Stimulated activated CD4-positive, alpha-beta T cell treated with anti-CD3 and anti-CD28 coated beads, Interleukin-2, amount 100 ng/mL, for 48 hours (primary cell): ENCODE results near the gene INTS15.

Experiments used
- DNase-seq, 2 donors: peaks; one replicate each; pipeline ENCODE4 v3.0.0-alpha.2; 2020

Gene INTS15

DNA sequence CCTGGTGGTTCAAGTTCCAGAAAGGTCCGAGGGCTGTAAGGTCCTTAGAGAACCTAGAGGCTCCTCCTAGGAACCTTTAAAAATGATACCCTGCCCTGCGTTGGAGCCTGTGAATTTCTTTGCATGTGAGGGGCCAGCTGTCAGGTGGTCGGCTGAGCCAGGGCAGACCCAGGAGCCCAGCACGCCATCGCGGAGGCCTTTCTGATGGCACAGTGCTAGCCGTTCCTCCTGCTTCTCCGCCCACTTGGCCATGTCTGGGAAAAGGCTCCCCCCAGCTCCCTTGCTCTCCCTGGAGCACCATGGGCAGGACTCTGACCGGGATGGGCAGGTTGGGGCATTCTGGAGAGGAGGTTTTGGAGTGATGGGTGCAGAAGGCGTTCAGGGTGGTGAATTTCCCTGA, 54.9 kb downstream of the INTS15 start:
- no peak for DNase-seq

DNA sequence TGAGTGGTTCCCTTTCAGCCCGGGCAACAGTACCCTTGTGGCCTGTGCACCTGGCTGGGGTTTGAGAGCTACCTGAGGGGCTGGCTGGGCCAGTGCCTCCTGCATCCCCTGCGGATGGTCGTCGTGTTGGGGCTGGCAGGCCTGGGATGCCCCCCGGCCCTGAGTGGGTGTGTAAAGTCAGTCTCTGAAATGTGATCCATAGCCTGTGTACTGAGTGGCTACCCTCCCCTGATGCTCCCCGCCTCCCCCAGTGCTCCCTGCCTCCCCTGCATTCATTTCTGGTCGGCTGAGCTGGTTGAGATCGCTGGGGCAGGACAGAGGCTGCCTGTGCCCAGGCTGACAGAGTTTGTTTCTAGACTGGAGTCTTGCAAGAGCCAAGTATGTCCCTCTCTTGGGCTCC, 56.6 kb downstream of the INTS15 start:
- no peak for DNase-seq

DNA sequence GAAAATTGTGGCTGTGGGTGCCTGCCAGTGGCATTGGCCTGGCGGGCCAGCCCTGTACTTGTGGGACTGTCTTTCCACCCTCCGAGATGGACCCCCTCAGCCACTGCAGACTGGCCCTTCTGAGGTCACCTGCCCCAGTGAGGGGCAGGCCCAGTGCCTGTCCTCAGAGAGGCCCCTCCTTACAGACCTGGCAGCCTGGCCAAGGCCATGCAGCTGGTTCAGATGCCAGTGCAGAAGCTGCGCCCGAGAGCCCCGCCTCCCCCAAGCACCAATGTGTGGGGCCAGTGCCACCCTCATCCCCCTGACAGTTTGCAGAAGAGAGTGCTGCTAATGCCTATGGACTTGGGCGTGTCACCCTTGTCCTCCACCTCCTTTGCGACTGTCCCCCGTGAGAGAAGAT, 57.3 kb downstream of the INTS15 start:
- no peak for DNase-seq

DNA sequence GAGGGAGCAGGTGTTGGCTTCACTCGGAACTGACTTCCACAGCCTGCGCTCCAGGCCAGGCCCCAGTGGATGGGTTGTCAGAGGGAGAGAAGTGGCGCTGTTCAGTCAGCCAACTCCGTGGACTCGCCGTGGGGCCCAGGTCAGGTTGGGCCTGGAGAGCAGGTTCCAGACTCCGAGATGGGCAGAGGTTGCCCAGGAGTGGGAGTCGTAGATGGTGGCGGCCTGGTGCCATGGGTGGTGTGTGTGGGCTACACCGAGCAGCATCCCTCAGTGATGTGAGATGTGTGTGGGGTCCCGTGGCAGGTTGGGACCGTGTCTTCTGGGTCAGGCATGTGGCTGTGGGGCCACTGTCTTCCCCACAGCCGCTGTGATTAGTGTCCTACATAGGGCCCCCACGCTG, 57.7 kb downstream of the INTS15 start:
- no peak for DNase-seq

DNA sequence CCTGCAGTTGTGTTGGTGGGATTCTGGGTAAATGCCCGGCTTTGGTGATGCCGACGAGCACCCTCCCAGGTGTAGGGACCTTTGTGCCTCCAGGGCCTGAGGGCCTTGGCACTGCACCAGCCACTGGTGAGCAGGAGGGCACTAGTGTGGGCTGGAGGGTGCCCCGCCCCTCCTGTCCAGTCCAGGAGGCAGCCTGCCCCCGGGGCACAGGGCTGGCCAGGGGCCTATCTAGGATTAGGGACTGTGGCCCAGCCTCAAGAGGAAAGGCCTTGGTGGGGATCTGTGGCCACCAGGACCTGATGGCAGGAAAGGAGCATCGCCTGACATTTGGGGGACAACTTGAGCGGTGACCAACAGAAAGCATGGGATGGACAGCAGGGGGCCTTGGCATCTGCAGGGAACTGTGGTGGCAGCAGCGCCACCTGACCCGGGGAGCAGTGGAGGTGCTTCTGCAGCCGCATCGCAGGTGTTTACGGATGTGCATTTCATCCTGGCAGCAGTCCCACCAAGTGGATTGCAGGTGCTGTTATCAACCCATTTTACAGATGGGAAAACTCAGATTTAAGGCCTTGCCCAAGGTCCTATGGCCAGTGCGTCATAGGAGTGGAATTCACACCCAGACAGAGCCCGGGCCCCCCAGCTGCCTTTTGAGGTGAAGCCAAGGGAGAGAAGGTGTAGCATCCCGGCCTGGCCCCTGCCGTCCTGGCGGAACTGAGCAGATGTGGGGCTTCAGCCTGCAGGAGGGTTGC, 58.4 kb downstream of the INTS15 start:
- DNase-seq: no peak

DNA sequence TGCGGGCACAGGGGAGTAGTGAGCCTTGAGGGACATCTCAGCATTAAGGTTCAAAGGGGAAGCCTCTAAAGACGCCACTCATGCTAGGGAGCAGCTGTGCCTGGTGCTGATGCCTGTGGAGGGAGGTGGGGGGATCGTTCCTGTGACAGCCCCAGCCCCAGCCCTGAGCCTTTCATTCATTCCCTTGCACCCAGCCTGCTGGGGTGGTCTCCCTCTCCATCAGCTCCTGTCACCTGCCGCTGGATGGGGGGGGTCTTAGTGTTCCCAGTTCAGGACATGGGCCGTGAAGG, 58.9 kb downstream of the INTS15 start:
- DNase-seq: no peak

DNA sequence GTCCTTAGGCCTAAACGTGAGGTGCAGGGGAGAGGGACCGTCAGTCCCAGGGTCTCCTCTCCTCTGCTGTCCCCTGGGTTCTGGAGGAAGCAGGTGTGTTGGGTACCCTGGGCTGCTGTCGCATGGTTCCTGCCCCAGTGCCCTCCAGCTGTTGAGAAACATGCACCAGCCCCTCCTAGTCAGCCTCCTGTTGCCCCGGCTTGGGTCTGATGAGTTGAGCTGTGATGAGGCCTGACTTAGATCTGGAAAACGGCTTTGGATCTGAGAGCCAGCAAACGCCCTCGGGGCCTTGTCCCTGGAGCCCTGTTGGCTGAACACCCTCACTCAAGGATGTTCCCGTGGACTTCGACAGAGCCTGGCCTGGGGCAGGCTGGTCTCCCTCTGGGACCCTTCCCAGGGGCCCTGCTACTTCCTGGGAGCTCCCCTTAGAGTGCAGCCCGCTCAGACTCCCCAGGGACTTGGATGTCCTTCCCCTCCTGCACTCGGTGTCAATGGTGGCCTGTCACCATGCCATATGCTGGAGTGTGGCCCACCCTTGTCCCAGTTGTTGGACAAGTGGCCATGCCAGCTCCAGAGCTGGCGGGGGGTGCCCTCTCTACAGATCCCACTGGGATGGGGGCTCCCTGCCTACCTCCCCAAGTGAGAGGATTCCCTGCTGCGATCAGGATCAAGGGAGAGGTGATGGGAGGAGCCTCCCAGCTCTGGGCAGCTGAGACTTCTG, 59.6 kb downstream of the INTS15 start:
- no peak for DNase-seq

DNA sequence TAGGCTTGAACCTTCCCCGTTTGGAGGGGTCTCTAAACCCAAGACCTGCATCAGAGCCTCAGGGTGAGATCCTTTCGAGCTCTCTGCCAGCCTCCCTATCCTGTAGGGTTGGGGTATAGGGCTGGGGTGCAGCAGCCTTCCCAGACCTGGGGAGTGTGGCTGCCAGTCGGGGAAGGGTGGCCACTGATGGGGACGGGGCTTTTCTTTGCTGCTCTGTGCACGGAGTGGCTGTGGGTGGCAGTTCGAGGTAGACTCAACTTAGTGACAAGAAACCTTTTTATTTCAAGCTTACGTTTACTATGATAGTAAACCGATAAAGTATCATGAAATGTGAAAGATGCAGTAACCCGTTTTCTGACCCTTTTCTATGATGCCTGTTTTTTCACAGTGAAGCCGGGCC, 60.3 kb downstream of the INTS15 start:
- DNase-seq: no peak

DNA sequence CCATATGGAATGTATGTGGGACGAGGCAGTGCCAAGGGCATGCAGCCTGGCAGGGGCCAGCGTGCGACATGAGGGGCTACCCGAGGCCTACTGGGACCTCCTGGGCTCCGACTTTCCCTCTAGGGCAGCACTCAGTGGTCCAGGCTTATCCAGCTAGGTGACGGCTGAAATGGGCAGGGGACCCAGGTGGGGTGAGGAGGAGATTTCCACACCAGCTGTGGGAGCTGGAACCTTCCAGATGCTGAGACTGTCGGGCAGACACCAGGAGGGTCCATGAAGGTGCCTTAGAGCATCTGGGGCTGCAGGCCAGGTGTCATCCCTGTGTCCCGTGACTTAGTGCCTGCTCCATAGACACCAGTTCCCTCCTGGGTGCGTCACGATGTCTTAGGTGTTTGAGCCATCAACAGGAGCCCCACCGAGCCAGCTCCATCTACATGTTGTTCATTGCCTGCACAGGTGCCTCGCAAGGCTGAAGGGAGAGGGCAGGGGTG, 60.7 kb downstream of the INTS15 start:
- no peak for DNase-seq

DNA sequence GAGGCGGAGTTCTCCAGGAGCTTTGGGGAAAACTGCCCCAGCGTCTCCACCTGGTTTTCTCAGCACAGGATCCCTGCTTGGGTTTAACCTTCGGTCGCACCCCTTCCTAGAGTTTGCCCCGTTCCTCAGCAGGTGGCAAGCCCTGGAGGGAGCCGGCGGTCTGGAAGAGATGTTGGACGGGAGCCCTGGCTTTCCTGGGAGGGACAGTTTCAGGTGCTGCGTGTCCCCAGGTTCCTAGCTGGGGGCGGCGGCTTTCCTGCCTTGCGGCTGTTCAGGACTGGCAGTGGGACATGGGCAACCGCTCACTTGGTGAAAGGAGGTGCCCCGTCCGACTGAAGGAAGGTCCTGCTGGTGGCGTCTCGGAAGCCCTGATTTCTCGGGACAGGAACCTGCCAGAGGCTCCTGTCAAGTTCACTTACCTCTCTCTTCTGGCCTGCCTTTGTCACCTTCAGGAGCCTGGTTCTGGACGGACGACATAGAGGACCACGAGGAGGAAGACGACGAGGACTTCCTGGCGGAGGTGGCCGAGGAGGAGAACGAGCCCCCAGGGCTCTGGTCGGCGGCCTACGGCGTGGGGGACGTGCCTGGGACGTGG, 62.1 kb downstream of the INTS15 start:
- no peak for DNase-seq

DNA sequence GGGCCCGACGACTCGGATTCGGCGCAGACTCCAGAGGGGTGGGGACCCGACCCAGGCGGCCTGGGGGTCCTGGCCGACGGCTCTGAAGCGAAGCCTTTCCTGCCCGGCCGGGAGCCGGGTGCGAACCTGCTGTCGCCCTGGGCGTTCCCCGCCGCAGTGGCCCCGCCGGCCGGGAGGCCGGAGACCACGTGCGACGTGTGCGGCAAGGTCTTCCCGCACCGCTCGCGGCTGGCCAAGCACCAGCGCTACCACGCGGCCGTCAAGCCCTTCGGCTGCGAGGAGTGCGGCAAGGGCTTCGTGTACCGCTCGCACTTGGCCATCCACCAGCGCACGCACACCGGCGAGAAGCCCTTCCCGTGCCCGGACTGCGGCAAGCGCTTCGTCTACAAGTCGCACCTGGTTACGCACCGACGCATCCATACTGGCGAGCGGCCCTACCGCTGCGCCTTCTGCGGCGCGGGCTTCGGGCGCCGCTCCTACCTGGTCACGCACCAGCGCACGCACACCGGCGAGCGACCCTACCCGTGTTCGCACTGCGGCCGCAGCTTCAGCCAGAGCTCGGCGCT, 62.7 kb downstream of the INTS15 start:
- DNase-seq: no peak

DNA sequence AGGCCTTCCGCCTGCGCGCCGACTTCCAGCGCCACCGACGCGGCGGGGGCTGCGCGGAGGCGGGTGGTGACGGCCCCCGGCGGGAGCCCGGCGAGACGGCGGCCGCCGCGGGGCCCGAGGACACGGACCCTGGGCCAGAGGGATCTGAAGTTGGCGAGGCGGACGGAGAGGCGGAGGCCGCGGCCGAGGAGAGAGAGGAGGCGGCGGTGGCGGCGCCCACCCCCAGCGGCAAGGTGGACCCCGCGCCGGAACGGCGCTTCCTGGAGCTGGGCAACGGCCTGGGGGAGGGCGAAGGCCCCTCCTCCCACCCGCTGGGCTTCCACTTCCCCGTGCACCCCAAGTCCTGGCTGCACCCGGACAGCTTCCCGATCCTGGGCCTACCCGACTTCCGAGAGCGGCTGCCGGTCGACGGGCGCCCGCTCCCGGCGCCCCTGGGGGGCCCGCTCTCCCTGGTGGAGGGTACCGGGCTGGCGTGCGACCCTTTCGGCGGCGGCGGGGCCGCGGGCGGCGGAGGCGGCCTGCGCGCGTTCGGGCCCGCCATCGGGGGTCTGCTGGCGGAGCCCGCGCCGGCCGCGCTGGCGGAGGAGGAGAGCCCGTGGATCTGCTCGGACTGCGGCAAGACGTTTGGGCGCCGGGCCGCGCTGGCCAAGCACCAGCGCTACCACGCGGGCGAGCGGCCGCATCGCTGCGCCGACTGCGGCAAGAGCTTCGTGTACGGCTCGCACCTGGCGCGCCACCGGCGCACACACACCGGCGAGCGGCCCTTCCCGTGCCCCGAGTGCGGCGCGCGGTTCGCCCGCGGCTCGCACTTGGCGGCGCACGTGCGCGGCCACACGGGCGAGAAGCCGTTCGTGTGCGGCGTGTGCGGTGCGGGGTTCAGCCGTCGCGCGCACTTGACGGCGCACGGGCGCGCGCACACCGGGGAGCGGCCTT, 63.5 kb downstream of the INTS15 start:
- no peak for DNase-seq

DNA sequence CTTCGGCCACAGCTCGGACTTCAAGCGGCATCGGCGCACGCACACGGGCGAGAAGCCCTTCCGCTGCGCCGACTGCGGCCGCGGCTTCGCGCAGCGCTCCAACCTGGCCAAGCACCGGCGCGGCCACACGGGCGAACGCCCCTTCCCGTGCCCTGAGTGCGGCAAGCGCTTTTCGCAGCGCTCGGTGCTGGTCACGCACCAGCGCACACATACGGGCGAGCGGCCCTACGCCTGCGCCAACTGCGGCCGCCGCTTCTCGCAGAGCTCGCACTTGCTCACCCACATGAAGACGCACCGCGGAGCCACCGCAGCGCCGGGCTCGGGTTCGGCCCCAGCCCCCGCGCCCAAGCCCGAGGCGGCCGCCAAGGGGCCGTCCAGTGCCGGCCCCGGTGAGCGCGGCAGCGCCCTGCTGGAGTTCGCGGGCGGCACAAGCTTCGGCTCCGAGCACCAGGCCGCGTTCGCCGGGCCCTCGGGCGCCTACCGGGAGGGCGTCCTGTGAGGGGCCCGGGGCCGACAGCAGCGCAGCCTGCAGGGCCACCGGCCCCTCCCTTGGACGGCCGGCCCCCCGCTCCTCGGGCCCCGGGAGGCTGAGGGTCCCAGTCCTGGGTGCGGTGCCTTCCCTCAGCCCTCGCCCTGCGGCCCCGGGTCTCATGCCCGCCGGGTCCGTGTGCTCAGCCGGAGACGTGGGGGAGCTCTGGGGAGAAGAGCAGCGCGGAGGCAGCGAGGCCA, 64.5 kb downstream of the INTS15 start:
- DNase-seq: no peak

DNA sequence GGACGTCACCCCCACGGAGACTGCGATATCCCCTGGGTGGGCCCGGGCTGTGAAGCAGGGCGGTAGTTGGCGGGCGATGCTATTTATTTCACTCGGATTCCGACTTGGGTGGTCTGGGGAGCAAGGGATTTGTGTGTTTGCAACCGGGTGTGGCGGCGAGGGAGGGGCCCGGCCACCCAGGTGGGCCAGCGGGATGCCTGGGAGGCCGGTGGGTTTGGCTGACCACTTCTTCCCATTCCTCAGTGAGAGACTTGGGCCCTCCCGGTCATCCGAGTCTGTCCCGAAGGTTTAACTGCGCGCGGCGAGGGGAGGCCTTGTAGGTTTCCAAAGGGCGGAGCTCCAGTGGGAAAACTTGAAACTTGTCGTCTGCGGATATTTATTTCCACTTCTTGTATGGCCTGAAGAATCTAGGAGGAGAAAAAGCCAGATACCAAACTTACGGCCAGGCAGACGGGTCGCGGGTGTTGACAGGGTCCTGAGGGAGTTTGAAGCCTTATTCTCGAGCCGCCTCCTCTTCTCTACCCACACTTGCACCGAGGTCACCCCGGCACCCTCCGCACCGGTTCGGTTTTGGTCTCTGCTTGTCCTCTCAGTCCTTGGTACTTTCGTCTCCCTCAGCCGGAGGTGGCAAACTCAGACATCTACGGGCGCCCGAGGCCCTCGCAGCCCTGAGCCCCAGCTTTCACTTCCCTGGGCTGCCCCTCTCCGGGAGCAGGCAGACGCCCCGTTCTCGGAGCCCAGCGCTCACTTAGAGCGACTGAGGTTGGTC, 65.2 kb downstream of the INTS15 start:
- no peak for DNase-seq

DNA sequence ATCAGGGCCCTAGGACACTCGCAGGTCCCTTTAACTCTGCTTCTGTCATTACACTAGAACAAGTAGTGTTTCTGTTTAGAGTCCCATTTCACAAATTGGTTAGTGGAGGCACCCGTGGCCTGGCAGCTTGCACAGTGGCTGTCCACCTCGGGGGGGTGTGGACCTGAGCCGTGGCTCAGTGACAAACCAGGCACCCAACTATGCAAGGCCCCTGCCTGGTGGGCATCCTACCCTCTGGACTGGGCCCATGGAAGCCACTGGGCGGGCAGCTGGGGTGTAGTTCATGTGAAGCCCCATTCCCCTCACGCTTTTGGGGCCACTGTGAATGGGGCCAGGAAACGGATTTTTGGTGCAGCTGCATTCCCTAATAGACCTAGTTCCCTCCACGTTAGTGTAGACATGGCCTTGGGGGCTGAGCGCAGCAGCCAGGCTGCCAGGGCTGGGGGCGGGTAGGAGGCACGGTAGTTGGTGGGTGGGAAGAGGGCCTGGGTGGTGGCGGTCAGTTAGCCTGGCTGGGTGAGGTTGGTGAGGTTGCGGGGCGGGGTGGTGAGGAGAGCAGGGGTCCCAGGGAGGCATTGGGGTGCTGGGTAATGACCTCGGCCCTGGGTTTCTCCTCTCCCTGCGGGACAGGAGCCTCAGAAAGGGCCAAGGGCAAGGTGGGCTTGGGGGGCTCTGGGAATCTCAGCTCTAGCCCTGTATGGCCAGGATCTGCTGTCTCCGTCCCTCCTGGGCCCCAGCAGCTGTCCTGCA, 66.0 kb downstream of the INTS15 start:
- DNase-seq: no peak

DNA sequence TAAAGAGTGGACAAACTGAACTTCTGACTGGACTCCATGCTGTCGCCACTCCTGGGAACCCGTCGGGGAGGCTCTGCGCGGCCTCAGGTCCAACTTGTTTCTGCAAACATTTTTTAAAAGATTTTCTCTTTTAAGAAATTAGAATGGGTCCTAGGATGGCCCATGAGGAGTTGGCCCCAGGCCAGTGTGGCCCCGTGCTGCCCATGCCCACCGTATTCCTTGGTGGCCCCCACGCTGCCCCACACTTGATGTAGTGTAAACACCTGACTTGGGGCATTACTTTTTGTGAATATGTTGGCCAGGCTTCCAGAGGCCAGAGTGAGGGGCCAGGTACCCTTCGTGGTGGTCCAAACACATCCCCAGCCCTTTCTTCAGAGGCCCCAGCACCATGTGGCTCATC, 66.6 kb downstream of the INTS15 start:
- DNase-seq: no peak
